Subcutaneous abdominal adipose tissue (tissue), 5 donors: ENCODE measurements around the gene IL17REL.

ENCODE experiments used
- H3K27ac ChIP-seq: one replicate; pipeline ENCODE4 v1.7.0; 2013; ENCODE audit warnings: low read depth, mild to moderate bottlenecking, inconsistent platforms, low read length, moderate library complexity
- H3K27me3 ChIP-seq, 5 donors: one replicate each; pipeline ENCODE4 v1.7.0; 2013; ENCODE audit warnings: low read length in 5 of 5, inconsistent platforms in 1 of 5; ENCODE audit not compliant: control insufficient read depth in 5 of 5, insufficient read depth in 4 of 5
- H3K36me3 ChIP-seq, 5 donors: one replicate each; pipeline ENCODE4 v1.7.0; 2013; ENCODE audit warnings: low read length in 5 of 5; ENCODE audit not compliant: control insufficient read depth in 5 of 5, insufficient read depth in 5 of 5
- H3K4me1 ChIP-seq, 5 donors: one replicate each; pipeline ENCODE4 v1.7.0; 2013; ENCODE audit warnings: low read length in 5 of 5, mild to moderate bottlenecking in 3 of 5, moderate library complexity in 1 of 5; ENCODE audit not compliant: control insufficient read depth in 5 of 5, insufficient read depth in 5 of 5
- H3K4me3 ChIP-seq, 5 donors: one replicate each; pipeline ENCODE4 v1.7.0; 2013; ENCODE audit warnings: low read length in 5 of 5, low read depth in 1 of 5
- H3K9ac ChIP-seq, 5 donors: one replicate each; pipeline ENCODE4 v1.7.0; 2013; ENCODE audit warnings: low read length in 5 of 5, mild to moderate bottlenecking in 4 of 5, moderate library complexity in 3 of 5
- H3K9me3 ChIP-seq, 5 donors: one replicate each; pipeline ENCODE4 v1.7.0; 2013; ENCODE audit warnings: low read length in 5 of 5; ENCODE audit not compliant: control insufficient read depth in 5 of 5
- donor health status: healthy.
- donor health status: healthy.
- donor health status: healthy.
- donor health status: healthy.
- donor health status: healthy.

The IL17REL gene

DNA sequence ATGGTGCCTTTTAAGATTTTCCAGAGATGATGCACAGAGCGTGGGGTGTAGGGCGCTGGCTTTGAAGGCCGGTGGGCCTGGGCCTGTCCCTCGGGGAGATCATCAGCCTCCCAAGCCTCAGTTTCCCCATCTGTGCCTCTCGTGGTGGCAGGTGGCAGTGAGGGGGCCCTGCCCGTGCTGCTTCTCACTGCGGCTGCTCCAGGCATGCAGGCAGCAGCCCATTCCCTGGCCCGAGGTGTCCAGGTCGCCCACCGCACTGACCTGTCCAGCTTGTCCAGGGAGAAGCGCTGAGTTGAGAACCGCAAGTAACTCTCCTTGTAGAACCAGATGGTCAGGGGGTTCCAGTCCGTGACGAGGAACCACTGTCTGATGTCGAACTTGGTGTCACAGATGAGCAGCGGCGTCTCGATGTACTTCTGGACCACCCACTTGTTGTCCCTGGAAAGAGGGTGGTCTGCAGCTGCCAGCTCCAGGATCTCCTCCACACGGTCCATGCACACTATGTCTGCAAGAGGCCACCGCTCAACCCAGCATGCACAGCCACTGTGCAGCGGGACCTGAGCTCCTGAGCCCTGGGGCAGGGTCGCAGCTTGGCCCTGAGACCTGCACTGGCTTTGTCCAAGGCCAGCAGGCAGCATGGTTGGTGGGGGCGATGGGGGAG lies 20.5 kb upstream of the IL17REL start:
- H3K27me3 ChIP-seq: peaks cover 23 to 34% (median 30%) of the 10 kb centered on the region in 5 donors
- H3K9me3 ChIP-seq: no peaks in the 10 kb centered on the region
- peaks cover 0 to 5% (median 0%) of the 10 kb centered on the region in 5 donors for H3K4me1 ChIP-seq
- H3K9ac ChIP-seq: no peak overlapping the region
- H3K4me3 ChIP-seq: no peak overlapping the region
- no peaks in the 10 kb centered on the region for H3K36me3 ChIP-seq
- H3K27ac ChIP-seq: no peak overlapping the region

GRCh38 chr22:50032109-50032871 lies 19.7 kb upstream of the IL17REL start:
- H3K36me3 ChIP-seq: no peaks in the 10 kb centered on the region

GRCh38 chr22:50031189-50032091 lies 18.9 kb upstream of the IL17REL start:
- Histone ChIP-seq H3K4me3 (no peak overlapping the region), H3K9me3 (no peaks in the 10 kb centered on the region), H3K27ac (no peak overlapping the region), H3K36me3 (no peaks in the 10 kb centered on the region), H3K9ac (no peak overlapping the region), H3K4me1 (peaks cover 0 to 12% (median 0%) of the 10 kb centered on the region in 5 donors), H3K27me3 (peaks cover 23 to 38% (median 34%) of the 10 kb centered on the region in 5 donors)

More at GRCh38 chr22:50032109-50032871, 19.7 kb upstream of the IL17REL start:
- Histone ChIP-seq H3K4me1 (peaks cover 0 to 12% (median 0%) of the 10 kb centered on the region in 5 donors), H3K4me3 (no peak overlapping the region), H3K9me3 (no peaks in the 10 kb centered on the region), H3K27me3 (peaks cover 23 to 38% (median 33%) of the 10 kb centered on the region in 5 donors), H3K27ac (no peak overlapping the region), H3K9ac (no peak overlapping the region)

- Histone ChIP-seq H3K9me3 (no peaks in the 10 kb centered on the region), H3K27ac (no peak overlapping the region), H3K36me3 (no peaks in the 10 kb centered on the region), H3K27me3 (peaks cover 23 to 39% (median 34%) of the 10 kb centered on the region in 5 donors), H3K9ac (no peak overlapping the region), H3K4me3 (no peak overlapping the region), H3K4me1 (peaks cover 0 to 12% (median 0%) of the 10 kb centered on the region in 5 donors)
Measured at GRCh38 chr22:50030297-50031188, 18.0 kb upstream of the IL17REL start.

GRCh38 chr22:50027639-50028537 lies 15.3 kb upstream of the IL17REL start:
- Histone ChIP-seq H3K36me3 (no peaks in the 10 kb centered on the region), H3K9me3 (no peaks in the 10 kb centered on the region), H3K27me3 (peaks cover 16 to 34% (median 22%) of the 10 kb centered on the region in 5 donors), H3K4me3 (no peak overlapping the region), H3K4me1 (peaks cover 0 to 12% (median 0%) of the 10 kb centered on the region in 5 donors), H3K27ac (no peak overlapping the region), H3K9ac (no peak overlapping the region)

DNA sequence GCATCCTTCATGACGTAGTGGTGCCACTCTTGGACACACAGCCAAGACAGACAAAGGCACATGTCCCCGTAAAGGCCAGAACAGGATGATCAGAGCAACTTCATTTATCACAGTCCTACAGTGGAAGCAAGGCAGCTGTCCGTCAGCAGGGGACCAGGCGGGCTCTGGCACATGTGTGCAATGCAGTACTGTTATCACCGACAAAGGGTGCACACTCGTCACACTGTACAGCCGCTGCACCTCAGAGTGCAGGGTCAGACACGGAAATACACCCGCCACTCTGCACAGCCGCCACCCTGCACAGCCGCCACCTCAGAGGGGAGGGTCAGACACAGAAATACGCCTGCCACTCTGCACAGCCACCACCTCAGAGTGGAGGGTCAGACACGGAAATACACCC lies 13.4 kb upstream of the IL17REL start:
- peaks cover 2 to 23% (median 8%) of the 10 kb centered on the region in 5 donors for H3K27me3 ChIP-seq
- no peak overlapping the region for H3K4me3 ChIP-seq
- peaks cover 0 to under 1% (median 0%) of the 10 kb centered on the region in 5 donors for H3K9me3 ChIP-seq
- H3K4me1 ChIP-seq: peaks cover 0 to 12% (median 0%) of the 10 kb centered on the region in 5 donors
- H3K27ac ChIP-seq: no peak overlapping the region
- H3K9ac ChIP-seq: no peak overlapping the region
- H3K36me3 ChIP-seq: no peaks in the 10 kb centered on the region

GRCh38 chr22:50022171-50022819 lies 9.7 kb upstream of the IL17REL start:
- Histone ChIP-seq H3K36me3 (no peaks in the 10 kb centered on the region), H3K9ac (no peak overlapping the region), H3K4me3 (no peak overlapping the region), H3K9me3 (peaks cover 0 to 8% (median 0%) of the 10 kb centered on the region in 5 donors), H3K27ac (no peak overlapping the region), H3K4me1 (peaks cover 0 to 2% (median 0%) of the 10 kb centered on the region in 5 donors), H3K27me3 (peaks cover 3 to 33% (median 11%) of the 10 kb centered on the region in 5 donors)

DNA sequence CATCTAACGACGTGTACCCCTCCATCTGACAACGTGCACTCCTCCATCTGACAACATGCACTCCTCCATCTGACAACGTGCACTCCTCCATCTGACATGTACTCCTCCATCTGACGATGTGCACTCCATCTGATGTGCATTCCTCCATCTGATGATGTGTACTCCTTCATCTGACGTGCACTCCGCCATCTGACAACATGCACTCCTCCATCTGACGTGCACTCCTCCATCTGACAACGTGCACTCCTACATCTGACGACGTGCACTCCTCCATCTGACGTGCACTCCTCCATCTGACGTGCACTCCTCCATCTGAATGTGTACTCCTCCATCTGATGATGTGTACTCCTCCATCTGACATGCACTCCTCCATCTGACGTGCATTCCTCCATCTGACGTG lies 8.0 kb upstream of the IL17REL start:
- no peak overlapping the region for H3K9ac ChIP-seq
- H3K4me1 ChIP-seq: peaks cover 0 to 2% (median 0%) of the 10 kb centered on the region in 5 donors
- H3K36me3 ChIP-seq: no peaks in the 10 kb centered on the region
- H3K9me3 ChIP-seq: peaks cover 0 to 8% (median 0%) of the 10 kb centered on the region in 5 donors
- peaks cover 13 to 43% (median 24%) of the 10 kb centered on the region in 5 donors for H3K27me3 ChIP-seq
- no peak overlapping the region for H3K27ac ChIP-seq
- H3K4me3 ChIP-seq: no peak overlapping the region
